Forelimb muscle (tissue), 1 donor: ENCODE data around the gene CLEC5A. TPM values are rescaled to one million over a fixed set of nuclear protein-coding genes. Genes with fewer than 3 reads are reported as not detected.
"Not testable (repeated sequence)": the region's sequence is repeated elsewhere in the genome, so short reads cannot be mapped to it uniquely, and the experiment has no call there.

Source experiments
- DNase-seq: peaks from one replicate; pipeline ENCODE4 v3.0.0-alpha.2; 2013; ENCODE audit warnings: low read depth
- polyA plus RNA-seq: library from polyadenylated mRNA; unstranded; fragments of 120-200 nt; gene quantifications from one replicate; pipeline ENCODE4 v1.2.1, GENCODE V29; 2013; ENCODE audit not compliant: insufficient read length

The CLEC5A gene
- polyA plus RNA-seq: 0.28 TPM

- DNase-seq: no peak
Observed at GRCh38 chr7:141946796-141947195, at the start of gene CLEC5A. Gene CLEC5A (minus strand): TSS chr7:141946974. CDS start chr7:141946292, 682 bp downstream.

DNA sequence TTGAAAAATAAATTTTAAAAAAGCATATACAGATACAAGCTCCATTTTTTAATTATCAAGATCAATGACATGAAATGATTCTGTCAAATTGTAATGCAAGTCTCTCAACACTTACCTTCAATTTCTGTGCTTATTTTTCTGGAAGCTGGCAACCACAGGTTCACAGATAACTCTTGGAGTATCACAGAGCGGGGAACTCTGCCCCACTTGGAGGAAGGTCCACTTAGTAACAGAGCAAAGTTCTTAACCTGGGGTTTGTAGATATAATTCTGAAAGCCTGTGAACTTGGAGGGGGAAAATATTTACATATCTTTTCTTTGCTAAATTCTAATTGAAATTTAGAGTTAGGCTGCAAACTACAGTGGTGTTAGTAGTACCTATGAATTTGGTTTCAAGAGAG, 46.6 kb upstream of the CLEC5A start:
- DNase-seq: no peak

- no peak for DNase-seq
Observed at GRCh38 chr7:141992688-141993087, 45.9 kb upstream of the CLEC5A start.

GRCh38 chr7:141992156-141992555, 45.4 kb upstream of the CLEC5A start:
- DNase-seq: no peak

- no peak for DNase-seq
Observed at GRCh38 chr7:141991140-141991539, 44.4 kb upstream of the CLEC5A start.

- no peak for DNase-seq
Observed at GRCh38 chr7:141990011-141990725, 43.4 kb upstream of the CLEC5A start.

- DNase-seq: not testable (repeated sequence)
Observed at GRCh38 chr7:141987803-141988202, 41.0 kb upstream of the CLEC5A start.

DNA sequence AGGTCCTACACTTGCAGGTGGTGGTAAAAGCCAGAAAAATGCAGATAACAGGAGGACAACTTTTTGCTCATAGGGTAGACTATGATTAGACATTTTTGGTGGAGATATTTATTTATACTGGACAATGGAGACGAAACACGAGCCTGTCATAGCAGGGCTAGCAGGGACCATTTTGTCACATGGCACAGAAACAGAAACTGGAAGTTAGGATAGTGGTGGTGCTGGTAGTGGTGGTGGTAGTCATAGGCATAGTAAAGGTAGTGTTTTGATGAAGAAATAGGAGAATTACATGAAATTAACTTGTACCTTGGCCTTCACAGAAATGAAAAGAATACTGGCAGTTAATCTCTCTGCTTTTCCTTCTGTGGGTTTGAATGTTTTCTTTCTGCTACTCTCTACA, 40.1 kb upstream of the CLEC5A start:
- no peak for DNase-seq

DNA sequence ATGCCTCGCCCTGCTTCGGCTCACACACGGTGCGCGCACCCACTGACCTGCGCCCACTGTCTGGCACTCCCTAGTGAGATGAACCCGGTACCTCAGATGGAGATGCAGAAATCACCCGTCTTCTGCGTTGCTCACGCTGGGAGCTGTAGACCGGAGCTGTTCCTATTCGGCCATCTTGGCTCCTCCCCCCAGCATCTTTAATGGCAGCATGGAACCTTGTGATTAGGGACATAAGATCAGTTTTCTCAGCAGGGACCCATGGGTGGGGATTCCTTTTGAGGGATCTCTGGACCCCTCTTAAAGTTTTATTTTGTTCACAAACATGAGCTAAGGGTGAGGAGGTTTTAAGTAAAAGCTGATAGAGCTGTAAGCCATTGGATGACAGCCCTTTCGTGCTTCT, 39.2 kb upstream of the CLEC5A start:
- not testable (repeated sequence) for DNase-seq

- no peak for DNase-seq
Observed at GRCh38 chr7:141979568-141979967, 32.8 kb upstream of the CLEC5A start.

DNA sequence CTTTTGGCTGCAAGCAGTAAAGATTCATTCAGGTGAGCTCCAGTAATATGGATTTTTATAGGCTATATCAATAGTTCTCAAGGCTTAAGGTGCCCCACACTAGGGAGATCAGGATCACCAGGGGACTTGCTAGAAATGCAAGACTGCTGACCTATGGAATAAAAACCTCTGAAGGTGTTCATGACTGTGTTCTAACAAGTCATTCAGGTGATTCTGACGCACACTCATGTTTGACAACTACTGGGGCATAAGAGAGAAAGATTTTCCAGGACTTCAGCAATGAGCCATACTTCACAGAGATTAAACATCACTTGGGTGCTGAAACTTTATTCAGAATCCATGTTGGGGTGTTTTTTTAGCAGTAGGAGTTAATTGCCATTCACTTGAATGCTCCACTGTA, 31.6 kb upstream of the CLEC5A start:
- no peak for DNase-seq

DNA sequence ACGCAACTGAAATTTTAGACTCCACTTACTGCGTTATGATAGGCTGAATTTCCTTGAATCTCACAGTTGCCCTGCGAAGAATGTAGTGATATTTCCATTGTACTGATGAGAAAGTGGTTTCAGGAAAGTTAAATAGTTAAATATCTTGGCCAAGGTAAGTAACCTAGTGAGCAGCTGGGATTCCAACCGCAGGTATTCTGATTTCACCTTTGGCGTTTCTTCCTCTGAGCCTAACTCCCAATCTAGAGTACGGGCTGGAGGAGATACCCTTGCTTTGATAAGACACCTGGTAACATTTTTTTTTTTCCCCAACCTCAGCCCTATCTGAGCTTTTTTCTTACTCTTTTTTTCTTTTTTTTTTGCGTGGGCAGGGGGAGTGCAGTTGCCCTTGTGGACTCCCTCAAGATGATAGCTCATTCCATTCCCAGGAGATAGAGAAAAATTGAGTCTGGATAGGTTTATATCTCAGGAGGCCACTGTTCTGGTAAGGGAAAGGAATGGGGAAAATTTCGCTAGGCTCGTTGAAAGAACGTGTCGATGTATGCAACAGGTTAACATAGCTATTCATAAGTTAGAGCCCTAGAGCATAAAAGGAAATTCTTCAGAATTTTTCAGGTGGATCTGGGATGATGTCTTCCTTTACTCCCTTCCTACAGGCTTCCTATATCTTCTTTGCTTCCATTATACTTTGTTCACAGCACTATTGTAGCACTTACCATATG, 29.9 kb upstream of the CLEC5A start:
- no peak for DNase-seq

- DNase-seq: no peak
Observed at GRCh38 chr7:141975806-141976523, 29.2 kb upstream of the CLEC5A start.

DNA sequence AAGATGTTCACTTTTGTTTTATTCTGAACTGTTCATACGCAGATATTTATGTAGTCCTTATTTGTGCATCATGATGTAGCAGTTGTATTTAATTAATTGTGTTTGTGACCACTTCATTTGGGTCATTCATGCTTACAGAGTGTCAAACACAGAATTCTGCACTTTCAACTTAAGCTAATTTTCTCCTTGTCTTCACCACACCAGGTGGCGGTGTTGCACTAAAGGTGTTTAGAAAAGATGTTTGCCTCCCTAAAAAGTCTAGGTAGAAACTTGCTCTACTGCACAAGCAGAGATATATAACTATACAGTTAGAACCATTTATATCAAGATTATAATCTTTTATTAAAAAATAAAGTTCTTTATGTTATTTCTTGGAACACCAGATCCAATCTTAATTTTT, 28.1 kb upstream of the CLEC5A start:
- no peak for DNase-seq

DNA sequence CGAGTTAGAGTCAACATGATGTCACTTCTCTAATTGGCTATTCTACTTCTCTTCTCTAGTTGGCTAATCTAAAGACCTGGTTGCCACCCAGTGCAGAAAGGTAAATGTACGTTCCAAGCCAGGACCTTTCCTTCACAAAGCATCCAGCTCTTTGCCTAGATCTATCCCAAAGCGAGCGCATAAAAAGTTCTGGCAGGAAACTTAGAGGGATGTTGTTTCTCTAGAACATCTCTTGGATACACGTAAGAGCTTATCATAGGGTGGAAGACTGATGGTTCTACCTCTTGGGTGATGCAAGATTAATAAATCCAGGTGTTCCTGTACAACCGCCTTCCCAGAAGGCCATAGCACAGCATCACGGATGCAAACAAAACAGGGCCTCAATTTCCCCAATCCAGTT, 26.9 kb upstream of the CLEC5A start, which contains the start of gene TAS2R38:
Gene TAS2R38, minus strand, starts transcription at position 101 of the 400 bp plus-strand sequence. Its CDS starts 84 bp downstream, at position 17.
- DNase-seq: no peak

GRCh38 chr7:141960687-141961422, 14.1 kb upstream of the CLEC5A start:
- no peak for DNase-seq

DNA sequence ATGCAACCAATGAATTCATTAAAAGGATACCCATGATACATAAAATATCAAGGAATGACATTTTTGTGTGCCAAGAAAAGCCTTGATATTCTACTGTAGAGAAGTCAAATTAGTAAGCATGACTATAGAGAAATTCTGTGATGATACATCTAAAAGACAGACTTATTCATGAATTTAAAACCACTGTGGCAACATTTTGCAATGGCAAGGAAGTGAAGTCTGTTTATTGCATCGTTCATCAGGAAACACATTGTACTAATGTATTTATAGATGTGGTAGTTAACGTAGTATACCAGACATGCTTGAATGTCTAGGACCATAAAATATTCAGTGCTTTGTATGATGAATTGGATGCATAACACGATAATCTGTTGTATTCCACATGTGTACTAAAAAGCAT, 9.3 kb upstream of the CLEC5A start:
- DNase-seq: no peak

- DNase-seq: no peak
Observed at GRCh38 chr7:141954334-141954733, 7.6 kb upstream of the CLEC5A start.

DNA sequence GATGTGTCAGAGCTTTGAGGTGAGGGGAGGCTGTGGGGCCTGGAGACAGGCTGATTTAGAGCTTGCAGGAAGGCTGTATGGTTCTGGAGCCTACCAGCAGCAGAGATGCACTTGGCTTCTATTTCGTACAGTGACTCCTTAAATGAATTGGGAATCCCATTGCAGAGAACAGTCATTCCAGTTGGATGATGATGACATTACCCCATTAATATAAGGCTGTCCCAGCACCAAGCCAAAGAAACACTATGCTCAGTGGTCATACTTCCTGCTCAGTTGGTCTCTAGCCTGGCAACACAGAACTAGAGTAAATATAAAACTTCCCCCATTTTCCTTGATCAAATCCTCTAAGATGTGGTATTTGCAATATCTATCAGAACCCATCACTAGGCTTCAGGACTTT, 5.7 kb upstream of the CLEC5A start:
- DNase-seq: no peak

GRCh38 chr7:141950806-141951205, 4.0 kb upstream of the CLEC5A start:
- no peak for DNase-seq

DNA sequence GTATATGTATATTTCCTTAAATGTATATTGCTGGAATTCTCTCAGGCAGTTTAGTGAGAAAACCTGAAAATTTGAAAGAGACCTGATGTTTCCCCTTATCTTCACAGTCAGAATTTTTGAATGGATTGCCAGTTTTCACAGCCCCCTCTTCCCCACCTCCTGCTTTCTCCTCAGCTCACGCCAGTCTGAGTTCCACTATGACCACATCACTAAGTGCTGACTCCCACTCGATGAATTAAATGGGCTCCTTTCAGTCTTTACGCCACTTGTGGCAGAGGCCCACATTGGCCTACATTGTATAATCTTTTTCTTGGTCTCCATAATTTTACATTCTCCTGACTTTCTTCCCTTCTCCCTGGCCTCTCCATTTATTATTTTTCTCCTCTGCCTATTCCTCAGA, 3.1 kb upstream of the CLEC5A start:
- DNase-seq: no peak

DNA sequence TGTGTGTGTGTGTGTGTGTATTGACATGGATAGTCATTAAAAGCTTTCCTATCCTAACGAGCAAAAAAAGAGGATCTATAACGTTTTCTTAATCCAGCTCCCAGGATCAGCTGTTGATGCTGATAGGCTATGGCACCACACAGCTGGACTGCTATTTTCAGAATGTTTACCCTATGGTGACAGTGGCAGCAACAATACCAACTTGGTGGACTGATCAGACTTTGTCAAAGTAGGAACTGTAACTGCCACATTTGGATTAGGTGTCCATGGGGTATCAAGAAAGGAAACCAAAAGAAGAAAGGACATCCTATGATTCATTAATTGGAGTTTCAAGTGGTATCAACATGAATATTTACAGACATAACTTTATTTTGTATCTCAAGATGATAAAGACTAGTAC, 2.7 kb upstream of the CLEC5A start:
- no peak for DNase-seq
